ENCODE results near the gene KRTAP13-3.

The KRTAP13-3 gene

DNA sequence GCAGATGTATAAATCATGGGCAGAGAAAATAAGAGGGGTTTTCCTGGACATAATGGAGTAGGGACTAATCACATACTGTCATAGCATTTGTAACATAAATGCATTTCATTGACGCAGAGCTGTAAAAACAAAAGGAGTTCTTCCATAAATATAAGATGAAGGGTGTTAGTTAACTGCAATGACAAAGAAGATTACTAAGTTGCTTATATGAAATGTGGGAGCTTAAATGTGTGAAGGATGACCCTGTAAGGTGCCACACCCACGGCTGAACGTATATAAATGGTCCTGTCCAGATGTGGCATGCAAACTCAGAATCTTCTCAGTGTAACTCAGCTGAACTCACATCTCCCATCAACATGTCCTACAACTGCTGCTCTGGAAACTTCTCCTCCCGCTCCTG lies 30.0 kb downstream of the KRTAP13-3 start, which contains the start of gene KRTAP13-1:
Gene KRTAP13-1, plus strand, starts transcription at position 301 of the 400 bp plus-strand sequence. Its CDS starts 56 bp downstream, at position 357.
- TF ChIP-seq, protein P1, sequence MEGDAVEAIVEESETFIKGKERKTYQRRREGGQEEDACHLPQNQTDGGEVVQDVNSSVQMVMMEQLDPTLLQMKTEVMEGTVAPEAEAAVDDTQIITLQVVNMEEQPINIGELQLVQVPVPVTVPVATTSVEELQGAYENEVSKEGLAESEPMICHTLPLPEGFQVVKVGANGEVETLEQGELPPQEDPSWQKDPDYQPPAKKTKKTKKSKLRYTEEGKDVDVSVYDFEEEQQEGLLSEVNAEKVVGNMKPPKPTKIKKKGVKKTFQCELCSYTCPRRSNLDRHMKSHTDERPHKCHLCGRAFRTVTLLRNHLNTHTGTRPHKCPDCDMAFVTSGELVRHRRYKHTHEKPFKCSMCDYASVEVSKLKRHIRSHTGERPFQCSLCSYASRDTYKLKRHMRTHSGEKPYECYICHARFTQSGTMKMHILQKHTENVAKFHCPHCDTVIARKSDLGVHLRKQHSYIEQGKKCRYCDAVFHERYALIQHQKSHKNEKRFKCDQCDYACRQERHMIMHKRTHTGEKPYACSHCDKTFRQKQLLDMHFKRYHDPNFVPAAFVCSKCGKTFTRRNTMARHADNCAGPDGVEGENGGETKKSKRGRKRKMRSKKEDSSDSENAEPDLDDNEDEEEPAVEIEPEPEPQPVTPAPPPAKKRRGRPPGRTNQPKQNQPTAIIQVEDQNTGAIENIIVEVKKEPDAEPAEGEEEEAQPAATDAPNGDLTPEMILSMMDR (IDR thresholded peaks at IDR 0.05; ENCODE audit: extremely low read depth, missing control alignments), result no peak
- DNase-seq (ENCODE audit: low spot score), result no peak

DNA sequence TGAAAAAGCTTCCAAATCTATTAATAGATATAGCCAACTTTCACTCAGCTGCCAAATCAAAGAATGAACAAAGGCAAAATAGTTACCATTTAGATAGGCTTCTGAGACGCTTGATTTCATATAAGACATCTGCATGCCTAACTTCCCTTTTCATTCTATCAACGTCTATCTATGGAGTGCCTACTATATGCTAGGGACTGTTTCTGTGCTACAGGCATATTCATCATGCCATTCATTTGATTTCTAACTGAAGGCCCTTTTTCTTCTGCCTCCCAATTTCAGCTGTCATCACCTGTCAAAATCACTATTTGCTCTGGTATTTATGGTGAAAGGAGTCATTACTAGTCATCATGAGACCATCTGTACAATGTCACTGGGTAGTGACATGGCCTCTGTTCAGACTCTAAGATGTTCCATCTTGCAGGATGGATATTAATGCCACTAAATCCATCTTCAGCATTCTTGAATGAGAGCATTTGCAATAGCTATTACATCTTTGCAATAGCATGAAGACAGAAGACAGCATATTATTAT lies 34.2 kb downstream of the KRTAP13-3 start:
- TF ChIP-seq, protein P1 (IDR thresholded peaks at IDR 0.05; ENCODE audit: extremely low read depth, missing control alignments), result no peak
- no peak for DNase-seq (ENCODE audit: low spot score)

DNA sequence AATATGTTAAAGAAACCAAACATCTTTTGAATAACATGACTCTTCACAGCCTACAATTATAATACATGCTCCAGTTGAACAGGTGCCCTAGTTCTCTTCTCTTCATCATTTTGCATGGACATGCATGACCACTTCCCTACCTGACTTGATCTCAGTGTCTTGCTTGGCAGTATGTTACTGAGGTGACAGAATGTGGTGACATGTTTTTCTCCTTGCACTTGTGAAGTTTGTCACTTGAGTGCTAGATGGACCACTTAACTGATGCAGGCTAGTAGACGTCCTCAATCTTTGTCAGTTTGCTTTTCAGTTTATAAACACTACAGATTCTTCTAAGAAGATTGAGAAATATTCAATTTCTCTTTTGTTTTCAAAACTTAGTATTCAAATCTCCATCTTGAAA lies 43.5 kb downstream of the KRTAP13-3 start:
- TF ChIP-seq, protein P1 (IDR thresholded peaks at IDR 0.05; ENCODE audit: extremely low read depth, missing control alignments), result no peak
- no peak for DNase-seq (ENCODE audit: low spot score)

Measured in GM20000 (cell line).